OCI-LY7 (cell line): ENCODE results near the gene STAT4. TPM values are rescaled to one million over a fixed set of nuclear protein-coding genes. Genes with fewer than 3 reads are reported as not detected.

Source experiments
- BruUV-seq: library from RNA; stranded (reverse); fragments of 400-500 nt; replicated peaks from 2 replicates; lab custom pipeline; 2021; lab: Mats Ljungman, UMichigan
- CTCF ChIA-PET: fragments of 300-600 bp; sonication (Branson Sonifier 250); formaldehyde crosslinking; loops from one replicate; lab custom pipeline; 2022; ENCODE audit warnings: antibody characterized with exemption; ENCODE audit not compliant: unreplicated experiment; lab: Charles Lee
- POLR2A ChIA-PET: fragments of 300-600 bp; sonication (Branson Sonifier 250); formaldehyde crosslinking; loops from one replicate; lab custom pipeline; 2022; ENCODE audit warnings: antibody characterized with exemption; lab: Charles Lee
- DNase-seq: peaks from one replicate; pipeline ENCODE4 v3.0.0-alpha.2; 2015; ENCODE audit warnings: low spot score
- H2AFZ ChIP-seq: fragments of 200-600 bp; sonication (generic), shearing (Covaris generic); 2 replicates; pipeline ENCODE4 v1.6.1; 2014; ENCODE audit warnings: mild to moderate bottlenecking, antibody characterized with exemption, low read length, moderate library complexity
- H3K27ac ChIP-seq: fragments of 200-600 bp; sonication (generic); 2 replicates; pipeline ENCODE4 v1.5.1; 2014; ENCODE audit warnings: mixed run types, low read depth, mild to moderate bottlenecking, moderate library complexity, low read length, inconsistent platforms; ENCODE audit not compliant: poor library complexity, severe bottlenecking
- H3K36me3 ChIP-seq: fragments of 200-600 bp; sonication (generic); 2 replicates; pipeline ENCODE4 v1.6.1; 2014; ENCODE audit warnings: mild to moderate bottlenecking, antibody characterized with exemption, low read length, moderate library complexity, mixed read lengths; ENCODE audit not compliant: insufficient read depth
- H3K4me1 ChIP-seq: fragments of 200-600 bp; sonication (generic); 2 replicates; pipeline ENCODE4 v1.5.1; 2014; ENCODE audit warnings: mild to moderate bottlenecking, low read length; ENCODE audit not compliant: insufficient read depth, poor library complexity, severe bottlenecking
- H3K4me2 ChIP-seq: fragments of 200-600 bp; sonication (generic); 2 replicates; pipeline ENCODE4 v1.6.1; 2014; ENCODE audit warnings: mild to moderate bottlenecking, low read length
- H3K4me3 ChIP-seq: fragments of 200-600 bp; sonication (generic); 2 replicates; pipeline ENCODE4 v1.5.1; 2014; ENCODE audit warnings: mild to moderate bottlenecking, low read depth, low read length; ENCODE audit not compliant: poor library complexity, severe bottlenecking
- H3K79me2 ChIP-seq: fragments of 200-600 bp; sonication (generic); 2 replicates; pipeline ENCODE4 v1.6.1; 2016; ENCODE audit warnings: low read depth, mild to moderate bottlenecking, low read length, moderate library complexity, mixed read lengths; ENCODE audit not compliant: insufficient read depth
- H3K9me2 ChIP-seq: fragments of 200-600 bp; sonication (generic); 2 replicates; pipeline ENCODE4 v1.6.1; 2016; ENCODE audit warnings: mild to moderate bottlenecking, low read length, mixed read lengths; ENCODE audit not compliant: insufficient read depth
- H3K9me3 ChIP-seq: fragments of 200-600 bp; sonication (generic); 2 replicates; pipeline ENCODE4 v1.6.1; 2014; ENCODE audit warnings: mild to moderate bottlenecking, mixed run types, low read length, mixed read lengths
- H4K20me1 ChIP-seq: fragments of 200-600 bp; sonication (generic); 2 replicates; pipeline ENCODE4 v1.6.1; 2014; ENCODE audit warnings: mild to moderate bottlenecking, antibody characterized with exemption, low read length, moderate library complexity, mixed read lengths; ENCODE audit not compliant: insufficient read depth
- EZH2phosphoT487 ChIP-seq: fragments of 200-600 bp; sonication (generic); IDR thresholded peaks from 2 replicates; pipeline ENCODE4 v1.6.1; 2018; ENCODE audit warnings: low read depth, borderline replicate concordance, mild to moderate bottlenecking, mixed run types, antibody characterized with exemption, low read length, moderate library complexity, mixed read lengths
- intact Hi-C: fragments of 100-400 bp; cut with micrococcal nuclease; formaldehyde crosslinking; loops from one replicate; pipeline ENCODE4 v1.10.0; 2022; ENCODE audit not compliant: unreplicated experiment
- total RNA-seq, 2 experiments: library from RNA; depleted of rRNA in 1 of 2; stranded (reverse); fragments of >200 nt in 1 of 2; shearing (Covaris generic) in 1 of 2; gene quantifications; 2 replicates each; pipeline ENCODE4 v1.2.3, GENCODE V29; 2014 to 2022
- TF ChIP-seq, protein P1 (sequence below): fragments of 200-600 bp; sonication (generic); conservative IDR thresholded peaks from 2 replicates; pipeline ENCODE4 v1.5.1; 2014; ENCODE audit warnings: mild to moderate bottlenecking, antibody characterized with exemption, low read length, moderate library complexity, mixed read lengths

Gene STAT4
- total RNA-seq, 2 experiments from 2014 or later, result not detected

DNA sequence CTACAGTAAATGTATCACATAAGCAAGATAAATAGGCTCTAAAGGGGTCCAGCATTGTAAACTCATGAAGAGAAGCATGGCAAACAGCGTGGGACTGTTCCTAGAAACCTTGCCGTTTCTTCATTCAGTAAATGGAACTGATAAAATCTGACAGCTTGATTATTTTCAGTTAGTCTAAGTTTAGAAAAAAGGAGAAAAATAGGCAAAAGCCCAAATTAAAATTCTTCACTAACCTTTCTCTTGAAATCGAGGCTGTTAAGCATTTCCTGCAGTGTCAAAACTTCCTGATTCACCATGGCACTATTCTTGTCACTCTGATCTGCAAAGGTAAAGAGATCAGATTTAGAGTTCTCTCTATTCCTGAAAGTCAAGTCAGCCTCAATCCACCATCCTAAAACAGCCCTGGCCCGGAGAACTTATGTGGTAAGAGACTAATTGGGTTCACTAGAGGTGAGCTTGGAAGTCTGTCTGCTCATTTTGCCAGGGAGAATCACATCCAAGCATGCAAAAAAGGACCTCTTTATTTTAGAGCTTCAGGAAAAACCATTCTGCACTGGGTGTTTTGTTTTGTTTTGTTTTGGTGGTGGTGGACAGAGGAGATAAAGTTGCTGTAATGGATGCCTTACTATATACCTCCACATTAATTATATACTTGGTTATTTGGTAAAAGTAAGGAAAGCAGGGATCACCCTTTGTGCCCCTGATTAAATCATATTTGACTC lies 84.4 kb downstream of the STAT4 start:
- no peak overlapping the region for H3K4me2 ChIP-seq
- BruUV-seq, result no TSS peak
- no peaks in the 10 kb centered on the region for H3K9me3 ChIP-seq
- no peaks in the 10 kb centered on the region for H3K79me2 ChIP-seq
- no peaks in the 10 kb centered on the region for H3K4me1 ChIP-seq
- no peak overlapping the region for H3K4me3 ChIP-seq
- CTCF ChIA-PET, result no interaction called here
- TF ChIP-seq, protein P1, sequence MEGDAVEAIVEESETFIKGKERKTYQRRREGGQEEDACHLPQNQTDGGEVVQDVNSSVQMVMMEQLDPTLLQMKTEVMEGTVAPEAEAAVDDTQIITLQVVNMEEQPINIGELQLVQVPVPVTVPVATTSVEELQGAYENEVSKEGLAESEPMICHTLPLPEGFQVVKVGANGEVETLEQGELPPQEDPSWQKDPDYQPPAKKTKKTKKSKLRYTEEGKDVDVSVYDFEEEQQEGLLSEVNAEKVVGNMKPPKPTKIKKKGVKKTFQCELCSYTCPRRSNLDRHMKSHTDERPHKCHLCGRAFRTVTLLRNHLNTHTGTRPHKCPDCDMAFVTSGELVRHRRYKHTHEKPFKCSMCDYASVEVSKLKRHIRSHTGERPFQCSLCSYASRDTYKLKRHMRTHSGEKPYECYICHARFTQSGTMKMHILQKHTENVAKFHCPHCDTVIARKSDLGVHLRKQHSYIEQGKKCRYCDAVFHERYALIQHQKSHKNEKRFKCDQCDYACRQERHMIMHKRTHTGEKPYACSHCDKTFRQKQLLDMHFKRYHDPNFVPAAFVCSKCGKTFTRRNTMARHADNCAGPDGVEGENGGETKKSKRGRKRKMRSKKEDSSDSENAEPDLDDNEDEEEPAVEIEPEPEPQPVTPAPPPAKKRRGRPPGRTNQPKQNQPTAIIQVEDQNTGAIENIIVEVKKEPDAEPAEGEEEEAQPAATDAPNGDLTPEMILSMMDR, result no peak
- no peak for TF ChIP-seq EZH2phosphoT487
- H3K9me2 ChIP-seq, result no peaks in the 10 kb centered on the region
- H4K20me1 ChIP-seq, result no peaks in the 10 kb centered on the region
- H3K27ac ChIP-seq, result no peak overlapping the region
- no peaks in the 10 kb centered on the region for H3K36me3 ChIP-seq
- no peak for DNase-seq
- intact Hi-C loops, result no loop called here
- 0 out of 2 replicates have a peak overlapping the region, but pooled peaks have one; percentile 21 for H2AFZ ChIP-seq
- POLR2A ChIA-PET, result no interaction called here

DNA sequence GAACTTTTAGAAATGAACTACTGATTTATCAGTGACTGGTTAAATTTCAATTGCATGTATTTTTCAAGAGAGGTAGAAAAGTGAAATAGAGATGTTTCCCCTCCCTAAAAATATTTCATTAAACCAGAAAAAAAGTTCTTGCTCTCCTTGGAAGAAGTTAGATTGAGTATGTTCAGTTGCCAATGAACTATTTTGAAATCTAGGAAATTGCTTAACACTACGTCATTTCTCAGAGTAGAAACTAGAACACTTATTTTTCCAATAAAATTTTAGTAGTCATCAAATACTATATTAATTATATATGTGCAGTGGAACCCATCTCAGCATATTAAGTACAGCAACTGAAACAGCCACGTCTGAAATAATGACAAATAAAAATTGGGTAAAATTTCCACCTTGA lies 85.0 kb downstream of the STAT4 start:
- 0 out of 2 replicates have a peak overlapping the region, but pooled peaks have one; percentile 21 for H2AFZ ChIP-seq
- H3K9me3 ChIP-seq, result no peaks in the 10 kb centered on the region
- no peak overlapping the region for H3K4me2 ChIP-seq
- no peaks in the 10 kb centered on the region for H4K20me1 ChIP-seq
- ChIA-PET POLR2A (no interaction called here), CTCF (no interaction called here)
- no peak for DNase-seq
- no peaks in the 10 kb centered on the region for H3K36me3 ChIP-seq
- no peak overlapping the region for H3K4me3 ChIP-seq
- TF ChIP-seq, protein P1, result no peak
- TF ChIP-seq EZH2phosphoT487, result no peak
- no peaks in the 10 kb centered on the region for H3K79me2 ChIP-seq
- intact Hi-C loops, result no loop called here
- BruUV-seq, result no TSS peak
- H3K27ac ChIP-seq, result no peak overlapping the region
- no peaks in the 10 kb centered on the region for H3K4me1 ChIP-seq
- H3K9me2 ChIP-seq, result no peaks in the 10 kb centered on the region

DNA sequence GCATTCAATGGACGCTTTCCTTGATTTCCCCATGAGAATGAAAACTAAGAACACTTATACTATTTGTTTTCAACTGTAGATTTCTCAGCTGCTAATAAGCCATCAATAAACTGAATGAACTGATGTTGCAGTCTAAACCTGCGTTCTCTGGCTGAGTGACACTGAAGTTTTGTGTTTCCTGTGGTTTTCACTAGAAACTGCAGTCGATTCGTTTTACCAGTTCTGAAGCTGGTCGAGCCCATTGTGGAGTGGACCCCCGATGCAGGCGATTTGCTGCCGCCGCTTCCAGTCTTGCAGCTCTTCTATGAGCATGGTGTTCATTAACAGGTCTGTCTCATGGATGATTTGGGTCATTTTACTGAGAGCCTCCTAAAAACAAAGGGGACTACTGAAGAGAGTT lies 86.2 kb downstream of the STAT4 start:
- no peaks in the 10 kb centered on the region for H4K20me1 ChIP-seq
- H3K4me2 ChIP-seq, result no peak overlapping the region
- no peaks in the 10 kb centered on the region for H3K79me2 ChIP-seq
- intact Hi-C loops, result no loop called here
- H3K36me3 ChIP-seq, result no peaks in the 10 kb centered on the region
- POLR2A ChIA-PET, result interaction anchor here (0.5 to 0.7 kb wide), 2 partner anchors 13 to 86 kb away, joined by 3 to 4 read pairs; no protein-coding TSS in a partner anchor
- no peaks in the 10 kb centered on the region for H3K9me2 ChIP-seq
- H3K9me3 ChIP-seq, result no peaks in the 10 kb centered on the region
- BruUV-seq, result no TSS peak
- no peak overlapping the region for H3K27ac ChIP-seq
- DNase-seq, result no peak
- no peak overlapping the region for H3K4me3 ChIP-seq
- no peak overlapping the region for H2AFZ ChIP-seq
- TF ChIP-seq, protein P1, result no peak
- TF ChIP-seq EZH2phosphoT487, result no peak
- CTCF ChIA-PET, result interaction anchor here (1.7 kb wide), 1 partner anchor 12 kb away, joined by 4 read pairs; no protein-coding TSS in a partner anchor
- no peaks in the 10 kb centered on the region for H3K4me1 ChIP-seq
